KG1 (cell line): ENCODE results near the gene NUP210.

Source experiments
- DNase-seq: peaks from one replicate; lab custom pipeline; 2025; lab: John Stamatoyannopoulos, UW

The NUP210 gene

GRCh38 chr3:13323822-13324221, 96.3 kb downstream of the NUP210 start:
- no peak for DNase-seq

GRCh38 chr3:13322324-13322723, 97.8 kb downstream of the NUP210 start:
- no peak for DNase-seq

- no peak for DNase-seq
Measured at GRCh38 chr3:13319564-13320220, 100.4 kb downstream of the NUP210 start.

- DNase-seq, result no peak
Measured at GRCh38 chr3:13318626-13319470, 101.3 kb downstream of the NUP210 start.

- DNase-seq, result no peak
Measured at GRCh38 chr3:13317596-13318320, 102.4 kb downstream of the NUP210 start.

GRCh38 chr3:13316603-13317002, 103.5 kb downstream of the NUP210 start:
- no peak for DNase-seq

- no peak for DNase-seq
Measured at GRCh38 chr3:13314877-13315276, 105.2 kb downstream of the NUP210 start.

- DNase-seq, result no peak
Measured at GRCh38 chr3:13313813-13314212, 106.3 kb downstream of the NUP210 start.

- DNase-seq, result no peak
Measured at GRCh38 chr3:13309004-13309403, 111.1 kb downstream of the NUP210 start.

GRCh38 chr3:13308380-13308801, 111.7 kb downstream of the NUP210 start:
- no peak for DNase-seq

GRCh38 chr3:13307041-13307440, 113.1 kb downstream of the NUP210 start:
- DNase-seq, result no peak

GRCh38 chr3:13305623-13306022, 114.5 kb downstream of the NUP210 start:
- DNase-seq, result no peak

- no peak for DNase-seq
Measured at GRCh38 chr3:13303410-13303809, 116.7 kb downstream of the NUP210 start.

GRCh38 chr3:13301286-13301987, 118.7 kb downstream of the NUP210 start:
- peak; percentile 44 for DNase-seq

- no peak for DNase-seq
Measured at GRCh38 chr3:13300546-13301285, 119.4 kb downstream of the NUP210 start.

GRCh38 chr3:13299531-13300155, 120.5 kb downstream of the NUP210 start:
- no peak for DNase-seq

GRCh38 chr3:13296662-13297061, 123.5 kb downstream of the NUP210 start:
- DNase-seq, result peak; percentile 49

- no peak for DNase-seq
Measured at GRCh38 chr3:13294442-13295351, 125.4 kb downstream of the NUP210 start.

- DNase-seq, result no peak
Measured at GRCh38 chr3:13292375-13292774, 127.7 kb downstream of the NUP210 start.

- no peak for DNase-seq
Measured at GRCh38 chr3:13290941-13291340, 129.2 kb downstream of the NUP210 start.
